ENCODE measurements around the gene SYNC.
"Not testable (repeated sequence)": the region's sequence is repeated elsewhere in the genome, so short reads cannot be mapped to it uniquely, and the experiment has no call there.

Gene SYNC

DNA sequence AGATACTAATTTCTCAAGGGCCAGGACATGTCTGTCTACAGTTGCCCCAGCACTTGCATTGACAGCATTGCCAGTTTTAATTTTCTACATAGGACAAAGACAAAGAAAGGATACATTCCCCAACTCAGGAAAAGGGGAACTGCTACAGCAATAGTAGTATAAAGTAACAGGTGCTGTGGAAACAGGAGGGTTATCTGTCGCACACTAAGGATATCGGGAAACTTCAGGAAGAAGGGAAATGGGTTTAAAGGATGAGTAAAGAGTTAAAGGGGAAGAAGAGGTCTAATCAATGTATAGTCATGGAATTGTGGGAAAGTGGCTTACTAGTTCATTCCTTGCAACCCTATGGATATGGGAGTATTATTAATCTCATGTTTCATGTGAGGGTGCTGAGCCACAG lies 16.2 kb downstream of the SYNC start:
- no peak overlapping the region for H3K4me3 ChIP-seq (ENCODE audit: low read length)
- WGBS (ENCODE audit: insufficient coverage, insufficient read length), result 100% methylated on average over 2 of the region's 2 CpGs
- H3K27ac ChIP-seq (ENCODE audit: low read length), result no peak overlapping the region
- no peaks in the 10 kb centered on the region for H3K9me3 ChIP-seq (ENCODE audit: control insufficient read depth, insufficient read depth, low read length)
- no peaks in the 10 kb centered on the region for H3K27me3 ChIP-seq (ENCODE audit: control insufficient read depth, insufficient read depth, low read length)
- H3K36me3 ChIP-seq (ENCODE audit: control insufficient read depth, insufficient read depth, low read length), result peaks cover 5% of the 10 kb centered on the region; the same call in 1 of the 2 replicates
- H3K4me1 ChIP-seq (ENCODE audit: control insufficient read depth, insufficient read depth, low read length), result no peaks in the 10 kb centered on the region
- DNase-seq (ENCODE audit: low read depth, low spot score), result no peak

DNA sequence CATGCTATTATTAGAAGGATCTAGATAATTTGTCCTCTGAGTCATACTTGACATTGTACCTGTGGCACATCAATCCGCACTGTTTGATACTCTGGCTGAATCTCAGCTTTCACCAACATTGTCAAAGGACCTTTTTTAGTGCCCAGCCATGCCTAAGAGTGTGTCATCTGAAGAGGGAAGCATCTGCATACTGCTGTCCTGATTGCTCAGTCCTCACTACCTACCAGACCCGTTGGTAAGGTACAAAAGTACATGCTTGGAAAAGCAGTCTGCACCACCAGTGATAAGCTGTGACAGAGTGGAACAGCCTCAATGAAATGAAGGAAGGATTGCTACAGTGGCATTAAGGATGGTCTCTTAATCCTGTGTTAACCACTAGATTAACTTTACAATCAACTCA lies 17.1 kb downstream of the SYNC start:
- WGBS (ENCODE audit: insufficient coverage, insufficient read length), result no CpG with 5 or more reads among the region's 2 CpGs

DNA sequence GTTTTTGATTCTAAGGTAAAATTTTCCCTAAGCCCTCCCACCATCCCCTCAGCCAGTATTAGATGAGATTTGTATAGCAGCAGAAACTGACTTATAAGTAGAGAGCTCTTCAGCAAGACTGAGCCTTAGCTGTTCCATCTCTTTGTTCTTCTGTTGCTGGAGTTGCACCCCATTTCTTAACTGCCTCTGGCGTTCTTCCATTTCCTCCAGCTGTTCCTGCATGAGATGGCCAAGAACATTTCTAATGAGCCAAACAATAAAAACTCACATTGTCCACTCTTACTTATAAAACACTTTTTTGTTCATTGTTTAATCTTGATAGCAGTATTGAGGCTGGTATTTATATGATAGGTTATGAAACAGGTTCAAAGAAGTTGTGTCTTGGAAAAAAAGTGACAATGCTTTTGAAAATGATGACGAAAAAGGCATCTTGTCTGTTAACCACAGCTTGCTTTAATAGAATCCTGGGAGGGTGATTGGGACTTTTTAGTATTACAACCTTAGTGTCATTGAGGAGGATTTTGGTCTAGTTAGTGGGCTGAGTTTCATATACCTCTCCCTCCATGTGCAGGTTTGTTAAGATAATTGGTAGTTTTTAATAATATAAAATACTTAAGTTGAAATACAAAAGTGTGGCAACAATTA lies 18.3 kb downstream of the SYNC start:
- Histone ChIP-seq H3K27me3 (ENCODE audit: control insufficient read depth, insufficient read depth, low read length) (no peaks in the 10 kb centered on the region), H3K36me3 (ENCODE audit: control insufficient read depth, insufficient read depth, low read length) (peaks cover 9% of the 10 kb centered on the region; the same call in 1 of the 2 replicates), H3K4me1 (ENCODE audit: control insufficient read depth, insufficient read depth, low read length) (no peaks in the 10 kb centered on the region), H3K27ac (ENCODE audit: low read length) (no peak overlapping the region), H3K9me3 (ENCODE audit: control insufficient read depth, insufficient read depth, low read length) (no peaks in the 10 kb centered on the region), H3K4me3 (ENCODE audit: low read length) (no peak overlapping the region)
- no CpG with 5 or more reads among the region's 2 CpGs for WGBS (ENCODE audit: insufficient coverage, insufficient read length)
- no peak for DNase-seq (ENCODE audit: low read depth, low spot score)

More for the DNA sequence above, 17.1 kb downstream of the SYNC start:
- H3K9me3 ChIP-seq (ENCODE audit: control insufficient read depth, insufficient read depth, low read length), result no peaks in the 10 kb centered on the region
- no peaks in the 10 kb centered on the region for H3K27me3 ChIP-seq (ENCODE audit: control insufficient read depth, insufficient read depth, low read length)
- no peak overlapping the region for H3K27ac ChIP-seq (ENCODE audit: low read length)
- no peak overlapping the region for H3K4me3 ChIP-seq (ENCODE audit: low read length)
- H3K36me3 ChIP-seq (ENCODE audit: control insufficient read depth, insufficient read depth, low read length), result peaks cover 9% of the 10 kb centered on the region; the same call in 1 of the 2 replicates
- no peak for DNase-seq (ENCODE audit: low read depth, low spot score)
- no peaks in the 10 kb centered on the region for H3K4me1 ChIP-seq (ENCODE audit: control insufficient read depth, insufficient read depth, low read length)

DNA sequence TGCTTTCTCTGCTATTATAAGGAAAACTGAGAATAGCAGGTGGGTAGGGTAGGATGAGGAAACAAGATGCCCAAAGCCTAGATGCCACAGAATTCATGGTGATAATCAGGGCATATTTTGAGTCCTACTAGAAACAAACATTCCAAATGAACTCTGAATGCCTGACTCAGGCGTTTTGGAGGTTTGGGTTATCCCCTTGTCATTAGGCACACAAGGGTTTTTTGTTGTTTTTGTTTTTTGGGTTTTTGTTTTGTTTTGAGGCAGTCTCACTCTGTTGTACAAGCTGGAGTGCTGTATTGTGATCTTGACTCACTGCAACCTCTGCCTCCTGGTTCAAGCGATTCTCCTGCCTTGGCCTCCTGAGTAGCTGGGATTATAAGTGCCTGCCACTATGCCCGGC lies 19.2 kb downstream of the SYNC start:
- DNase-seq (ENCODE audit: low read depth, low spot score), result no peak
- no peak overlapping the region for H3K27ac ChIP-seq (ENCODE audit: low read length)
- no peaks in the 10 kb centered on the region for H3K9me3 ChIP-seq (ENCODE audit: control insufficient read depth, insufficient read depth, low read length)
- H3K4me3 ChIP-seq (ENCODE audit: low read length), result no peak overlapping the region
- no CpG with 5 or more reads among the region's 3 CpGs for whole genome bisulfite sequencing (ENCODE audit: insufficient coverage, insufficient read length)
- no peaks in the 10 kb centered on the region for H3K4me1 ChIP-seq (ENCODE audit: control insufficient read depth, insufficient read depth, low read length)
- H3K36me3 ChIP-seq (ENCODE audit: control insufficient read depth, insufficient read depth, low read length), result peaks cover 9% of the 10 kb centered on the region; the same call in 1 of the 2 replicates
- H3K27me3 ChIP-seq (ENCODE audit: control insufficient read depth, insufficient read depth, low read length), result no peaks in the 10 kb centered on the region

DNA sequence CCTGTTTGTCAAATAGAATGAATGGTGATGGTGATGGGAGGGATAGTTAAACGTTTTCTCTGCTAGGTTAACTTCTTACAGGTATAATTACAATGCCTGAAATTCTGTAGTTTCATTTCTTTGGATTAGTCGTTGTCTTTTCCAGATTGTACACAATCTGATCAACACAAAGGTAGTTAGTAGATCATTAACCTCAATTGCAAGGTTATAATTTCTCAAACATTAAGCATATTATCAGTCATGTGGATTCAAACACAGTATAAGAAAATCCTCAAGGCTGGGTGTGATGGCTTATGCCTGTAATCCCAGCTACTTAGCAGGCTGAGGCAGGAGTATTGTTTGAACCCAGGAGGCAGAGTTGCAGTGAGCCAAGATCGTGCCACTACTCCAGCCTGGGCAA lies 20.6 kb downstream of the SYNC start:
- Histone ChIP-seq H3K27me3 (ENCODE audit: control insufficient read depth, insufficient read depth, low read length) (no peaks in the 10 kb centered on the region), H3K4me3 (ENCODE audit: low read length) (no peak overlapping the region), H3K9me3 (ENCODE audit: control insufficient read depth, insufficient read depth, low read length) (no peaks in the 10 kb centered on the region), H3K36me3 (ENCODE audit: control insufficient read depth, insufficient read depth, low read length) (peaks cover 15% of the 10 kb centered on the region; the same call in 1 of the 2 replicates), H3K4me1 (ENCODE audit: control insufficient read depth, insufficient read depth, low read length) (no peaks in the 10 kb centered on the region), H3K27ac (ENCODE audit: low read length) (no peak overlapping the region)
- DNase-seq (ENCODE audit: low read depth, low spot score), result no peak
- no CpG with 5 or more reads among the region's 3 CpGs for WGBS (ENCODE audit: insufficient coverage, insufficient read length)

DNA sequence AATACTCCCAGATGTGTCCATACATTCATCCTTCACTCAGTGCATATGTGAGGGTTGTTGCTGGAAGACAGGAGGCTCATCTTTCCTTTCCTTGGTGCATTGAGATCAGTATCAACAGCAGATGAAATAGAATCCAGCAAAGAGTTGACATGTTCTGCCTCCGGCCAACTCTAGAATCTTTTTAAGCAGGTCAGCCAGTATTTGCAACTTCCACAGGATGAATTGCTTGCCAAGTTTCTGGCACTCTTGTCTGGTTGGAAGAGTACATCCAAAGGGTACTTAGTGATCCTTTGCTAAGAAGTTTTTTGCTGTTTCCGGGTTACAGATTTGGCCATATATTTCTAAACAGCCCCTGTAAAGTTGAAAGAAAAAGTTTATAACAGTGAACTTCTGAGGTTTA lies 21.1 kb downstream of the SYNC start:
- Histone ChIP-seq H3K36me3 (ENCODE audit: control insufficient read depth, insufficient read depth, low read length) (peaks cover 16% of the 10 kb centered on the region; the same call in 1 of the 2 replicates), H3K4me3 (ENCODE audit: low read length) (no peak overlapping the region), H3K9me3 (ENCODE audit: control insufficient read depth, insufficient read depth, low read length) (no peaks in the 10 kb centered on the region), H3K27me3 (ENCODE audit: control insufficient read depth, insufficient read depth, low read length) (no peaks in the 10 kb centered on the region), H3K27ac (ENCODE audit: low read length) (no peak overlapping the region), H3K4me1 (ENCODE audit: control insufficient read depth, insufficient read depth, low read length) (no peaks in the 10 kb centered on the region)
- no peak for DNase-seq (ENCODE audit: low read depth, low spot score)
- no CpG with 5 or more reads among the region's 2 CpGs for WGBS (ENCODE audit: insufficient coverage, insufficient read length)

DNA sequence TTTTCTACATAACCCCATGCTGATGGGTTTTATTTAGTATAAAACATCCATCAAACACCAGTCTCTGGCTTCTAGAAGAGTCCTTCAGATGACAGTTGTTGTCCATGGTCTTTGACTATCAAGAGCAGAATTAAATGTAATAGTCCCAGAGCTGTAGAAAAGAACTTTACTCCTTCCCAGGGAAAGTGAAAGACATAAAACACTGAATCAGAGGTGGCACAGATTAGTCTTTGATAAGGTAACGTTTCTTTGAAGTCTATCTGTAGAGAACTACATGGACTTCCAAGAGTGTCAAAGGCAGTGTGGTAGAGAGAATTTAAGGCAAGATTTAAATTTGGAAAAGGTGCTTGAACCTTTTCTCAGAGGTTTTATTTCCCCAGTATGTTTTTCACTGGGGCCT lies 21.9 kb downstream of the SYNC start:
- H3K4me3 ChIP-seq (ENCODE audit: low read length), result no peak overlapping the region
- no peak overlapping the region for H3K27ac ChIP-seq (ENCODE audit: low read length)
- H3K9me3 ChIP-seq (ENCODE audit: control insufficient read depth, insufficient read depth, low read length), result no peaks in the 10 kb centered on the region
- no peaks in the 10 kb centered on the region for H3K27me3 ChIP-seq (ENCODE audit: control insufficient read depth, insufficient read depth, low read length)
- WGBS (ENCODE audit: insufficient coverage, insufficient read length), result no CpG with 5 or more reads among the region's 1 CpG
- peaks cover 21% of the 10 kb centered on the region for H3K36me3 ChIP-seq (ENCODE audit: control insufficient read depth, insufficient read depth, low read length)
- DNase-seq (ENCODE audit: low read depth, low spot score), result no peak
- H3K4me1 ChIP-seq (ENCODE audit: control insufficient read depth, insufficient read depth, low read length), result no peaks in the 10 kb centered on the region

DNA sequence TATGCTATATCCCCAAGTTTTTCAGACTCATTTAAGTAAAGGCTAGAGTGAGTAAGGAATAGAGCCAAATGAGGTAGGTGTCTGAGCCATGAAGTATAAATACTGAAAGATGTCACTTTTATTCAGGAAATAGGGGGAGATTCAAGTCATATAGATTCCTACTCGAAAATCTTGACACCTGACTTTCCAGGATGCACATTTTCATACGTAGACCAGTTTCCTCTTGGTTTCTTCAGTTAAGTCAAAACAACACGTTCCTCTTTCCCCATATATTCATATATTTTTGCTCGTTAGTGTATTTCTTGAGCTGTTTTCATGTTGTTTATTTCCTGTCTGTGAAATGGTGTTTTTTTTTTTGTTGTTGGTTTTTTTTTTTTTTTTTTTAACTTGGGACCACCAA lies 22.6 kb downstream of the SYNC start:
- H3K27ac ChIP-seq (ENCODE audit: low read length); H3K9me3 ChIP-seq (ENCODE audit: control insufficient read depth, insufficient read depth, low read length); H3K4me1 ChIP-seq (ENCODE audit: control insufficient read depth, insufficient read depth, low read length); H3K27me3 ChIP-seq (ENCODE audit: control insufficient read depth, insufficient read depth, low read length); DNase-seq (ENCODE audit: low read depth, low spot score); H3K4me3 ChIP-seq (ENCODE audit: low read length): not testable (repeated sequence)
- no CpG with 5 or more reads among the region's 4 CpGs for WGBS (ENCODE audit: insufficient coverage, insufficient read length)
- peaks cover 17% of the 10 kb centered on the region for H3K36me3 ChIP-seq (ENCODE audit: control insufficient read depth, insufficient read depth, low read length)

DNA sequence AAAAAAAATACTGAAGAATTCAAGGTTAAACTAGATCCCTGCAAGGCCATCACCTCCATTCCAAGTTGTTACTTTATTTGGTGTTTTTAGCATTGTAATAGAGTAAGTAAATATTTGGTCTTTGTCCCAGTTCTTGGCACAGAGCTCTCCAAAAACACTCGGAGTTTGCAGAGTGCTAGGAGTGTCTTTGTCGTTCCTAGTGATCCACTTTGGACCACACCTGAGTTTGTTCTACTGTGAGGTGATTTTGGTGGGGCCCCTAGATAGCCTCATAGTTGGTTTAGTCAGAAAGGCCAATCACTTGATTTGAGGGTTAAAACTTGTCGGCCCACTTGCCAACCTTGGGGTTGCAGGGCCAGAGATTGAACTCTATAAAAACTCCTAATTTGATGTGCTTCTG lies 25.6 kb downstream of the SYNC start:
- H3K36me3 ChIP-seq (ENCODE audit: control insufficient read depth, insufficient read depth, low read length), result peaks cover 23% of the 10 kb centered on the region
- no peaks in the 10 kb centered on the region for H3K4me1 ChIP-seq (ENCODE audit: control insufficient read depth, insufficient read depth, low read length)
- no peak for DNase-seq (ENCODE audit: low read depth, low spot score)
- H3K9me3 ChIP-seq (ENCODE audit: control insufficient read depth, insufficient read depth, low read length), result no peaks in the 10 kb centered on the region; the same call in 1 of the 2 replicates
- H3K27me3 ChIP-seq (ENCODE audit: control insufficient read depth, insufficient read depth, low read length), result no peaks in the 10 kb centered on the region
- H3K4me3 ChIP-seq (ENCODE audit: low read length), result no peak overlapping the region
- no peak overlapping the region for H3K27ac ChIP-seq (ENCODE audit: low read length)
- no CpG with 5 or more reads among the region's 3 CpGs for WGBS (ENCODE audit: insufficient coverage, insufficient read length)

DNA sequence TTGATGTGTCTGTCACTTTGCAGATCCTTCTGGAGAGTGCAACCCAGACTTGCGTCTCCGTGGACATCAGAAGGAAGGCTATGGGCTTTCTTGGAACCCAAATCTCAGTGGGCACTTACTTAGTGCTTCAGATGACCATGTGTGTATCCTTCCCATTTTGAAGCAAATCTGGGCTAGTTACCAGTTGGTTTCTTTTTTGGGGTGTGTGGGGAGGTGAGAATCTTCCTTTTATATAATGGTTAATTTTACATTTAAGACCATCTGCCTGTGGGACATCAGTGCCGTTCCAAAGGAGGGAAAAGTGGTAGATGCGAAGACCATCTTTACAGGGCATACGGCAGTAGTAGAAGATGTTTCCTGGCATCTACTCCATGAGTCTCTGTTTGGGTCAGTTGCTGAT lies 33.9 kb downstream of the SYNC start:
- H3K27ac ChIP-seq (ENCODE audit: low read length); H3K9me3 ChIP-seq (ENCODE audit: control insufficient read depth, insufficient read depth, low read length); H3K27me3 ChIP-seq (ENCODE audit: control insufficient read depth, insufficient read depth, low read length); DNase-seq (ENCODE audit: low read depth, low spot score); H3K4me3 ChIP-seq (ENCODE audit: low read length); H3K4me1 ChIP-seq (ENCODE audit: control insufficient read depth, insufficient read depth, low read length): not testable (repeated sequence)
- WGBS (ENCODE audit: insufficient coverage, insufficient read length), result no CpG with 5 or more reads among the region's 5 CpGs
- peaks cover 30% of the 10 kb centered on the region for H3K36me3 ChIP-seq (ENCODE audit: control insufficient read depth, insufficient read depth, low read length)

DNA sequence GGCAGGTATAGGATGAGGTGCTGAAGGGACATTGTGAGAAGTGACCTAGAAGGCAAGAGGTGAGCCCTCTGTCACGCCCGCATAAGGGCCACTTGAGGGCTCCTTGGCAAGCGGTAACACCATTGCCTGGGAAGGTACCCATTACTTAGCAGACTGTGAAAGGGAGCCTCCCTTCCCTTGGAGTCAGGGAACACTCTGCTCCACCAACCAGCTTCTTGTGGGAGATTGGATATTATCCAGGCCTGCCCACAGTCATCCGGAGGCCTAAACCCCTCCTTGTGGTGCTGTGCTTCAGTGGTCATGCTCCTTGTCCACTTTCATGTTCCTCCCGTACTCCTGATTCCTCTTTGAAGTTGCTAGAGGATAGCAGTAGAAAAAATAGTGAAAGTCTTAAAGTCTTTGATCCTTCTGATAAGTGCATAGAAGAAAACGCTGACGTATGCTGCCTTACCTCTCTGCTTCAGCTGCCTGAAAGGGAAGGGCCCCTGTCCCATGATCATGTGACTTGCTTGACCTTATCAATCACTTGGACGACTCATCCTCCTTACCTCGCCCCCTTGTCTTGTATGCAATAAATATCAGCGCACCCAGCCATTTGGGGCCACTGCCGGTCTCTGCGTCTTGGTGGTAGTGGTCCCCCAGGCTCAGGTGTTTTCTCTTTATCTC lies 35.5 kb downstream of the SYNC start:
- WGBS (ENCODE audit: insufficient coverage, insufficient read length), result no CpG with 5 or more reads among the region's 12 CpGs
- no peak for DNase-seq (ENCODE audit: low read depth, low spot score)
- Histone ChIP-seq H3K36me3 (ENCODE audit: control insufficient read depth, insufficient read depth, low read length) (peaks cover 32% of the 10 kb centered on the region), H3K27ac (ENCODE audit: low read length) (no peak overlapping the region), H3K27me3 (ENCODE audit: control insufficient read depth, insufficient read depth, low read length) (no peaks in the 10 kb centered on the region), H3K4me1 (ENCODE audit: control insufficient read depth, insufficient read depth, low read length) (no peaks in the 10 kb centered on the region), H3K4me3 (ENCODE audit: low read length) (no peak overlapping the region), H3K9me3 (ENCODE audit: control insufficient read depth, insufficient read depth, low read length) (no peaks in the 10 kb centered on the region)

Data from iPS DF 6.9 (cell line).